Measurements from ENCODE around the gene ELK4.
A peak's percentile ranks its signal among the peaks of the same experiment; 100 is the strongest.

Gene ELK4

GRCh38 chr1:205582471-205583291, 49.1 kb downstream of the ELK4 start:
- Histone ChIP-seq H3K27me3 (ENCODE audit: insufficient read depth, poor library complexity, severe bottlenecking) (no peaks in the 10 kb centered on the region), H3K27ac (ENCODE audit: poor library complexity, severe bottlenecking) (no peak overlapping the region), H3K4me1 (ENCODE audit: insufficient read depth, poor library complexity, severe bottlenecking) (no peaks in the 10 kb centered on the region), H3K4me3 (ENCODE audit: severe bottlenecking) (no peak overlapping the region), H3K9me3 (ENCODE audit: severe bottlenecking) (no peaks in the 10 kb centered on the region), H3K36me3 (ENCODE audit: low read depth) (no peaks in the 10 kb centered on the region)
- ATAC-seq (ENCODE audit: low read depth) (peak; percentile 8; the same call in 1 of the 3 replicates), DNase-seq (ENCODE audit: low spot score) (peak; percentile 27)
- no peak for TF ChIP-seq CTCF (IDR thresholded peaks at IDR 0.05; ENCODE audit: poor library complexity, severe bottlenecking)

DNA sequence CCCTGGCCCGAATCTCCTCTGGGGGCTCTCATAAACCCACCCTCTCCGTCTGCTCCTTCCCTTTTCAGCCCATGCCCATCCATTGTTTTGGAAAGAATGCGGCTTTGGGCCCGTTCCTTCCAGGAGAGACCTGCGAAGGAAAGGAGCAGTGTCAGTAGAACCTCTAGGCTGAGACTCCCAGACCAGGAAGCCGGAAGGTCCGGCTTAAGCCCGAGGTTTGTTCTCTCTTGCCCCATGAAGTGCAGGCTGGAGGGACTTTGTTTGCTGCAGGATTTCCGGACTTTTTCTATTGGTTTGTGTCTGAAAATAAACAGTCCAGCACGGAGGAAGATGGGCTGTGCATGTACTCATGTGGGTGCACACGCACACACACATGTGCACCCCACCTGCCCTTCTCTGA, 49.8 kb downstream of the ELK4 start:
- no peaks in the 10 kb centered on the region for H3K9me3 ChIP-seq (ENCODE audit: severe bottlenecking)
- H3K36me3 ChIP-seq (ENCODE audit: low read depth) = no peaks in the 10 kb centered on the region
- H3K27ac ChIP-seq (ENCODE audit: poor library complexity, severe bottlenecking) = no peak overlapping the region
- no peak overlapping the region for H3K4me3 ChIP-seq (ENCODE audit: severe bottlenecking)
- no peaks in the 10 kb centered on the region for H3K27me3 ChIP-seq (ENCODE audit: insufficient read depth, poor library complexity, severe bottlenecking)
- H3K4me1 ChIP-seq (ENCODE audit: insufficient read depth, poor library complexity, severe bottlenecking) = no peaks in the 10 kb centered on the region
- DNase-seq (ENCODE audit: low spot score) (peak; percentile 11), ATAC-seq (ENCODE audit: low read depth) (no peak)
- TF ChIP-seq CTCF (IDR thresholded peaks at IDR 0.05; ENCODE audit: poor library complexity, severe bottlenecking) = no peak

DNA sequence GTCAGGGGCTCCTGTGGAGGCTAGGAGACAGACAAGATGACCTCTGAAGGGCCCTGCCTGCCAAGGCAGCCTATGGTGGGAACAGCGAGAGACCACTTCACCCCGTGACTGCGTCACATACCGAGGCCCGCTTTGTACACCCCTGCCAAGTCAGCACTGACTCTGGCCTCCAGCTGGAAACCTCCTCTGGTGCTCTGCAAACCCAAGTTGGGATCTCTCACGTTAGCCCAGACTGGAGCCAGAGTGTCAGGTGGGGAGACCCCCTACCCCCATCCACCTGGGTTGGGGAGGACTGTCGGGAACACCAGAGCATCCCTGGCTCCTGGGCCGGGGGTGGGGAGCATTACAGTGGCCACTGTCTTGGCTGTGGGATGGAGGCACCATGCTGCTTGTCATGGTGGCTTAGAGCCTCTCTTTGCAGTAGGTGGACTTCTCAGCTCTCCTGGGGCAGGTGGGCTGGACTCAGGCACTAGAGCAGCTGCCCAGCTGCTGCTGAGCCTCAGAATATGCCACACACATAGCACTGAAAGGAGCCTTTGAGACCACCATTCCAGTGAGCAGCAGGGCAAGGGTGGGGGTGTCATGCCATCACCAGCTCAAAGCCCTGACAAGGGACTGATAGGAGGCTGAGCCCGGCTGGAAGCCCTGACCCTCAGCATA, 50.4 kb downstream of the ELK4 start:
- Histone ChIP-seq H3K27ac (ENCODE audit: poor library complexity, severe bottlenecking) (no peak overlapping the region), H3K27me3 (ENCODE audit: insufficient read depth, poor library complexity, severe bottlenecking) (no peaks in the 10 kb centered on the region), H3K4me1 (ENCODE audit: insufficient read depth, poor library complexity, severe bottlenecking) (no peaks in the 10 kb centered on the region), H3K4me3 (ENCODE audit: severe bottlenecking) (no peak overlapping the region), H3K36me3 (ENCODE audit: low read depth) (no peaks in the 10 kb centered on the region), H3K9me3 (ENCODE audit: severe bottlenecking) (no peaks in the 10 kb centered on the region)
- DNase-seq (ENCODE audit: low spot score) = peak; percentile 36
- TF ChIP-seq CTCF (IDR thresholded peaks at IDR 0.05; ENCODE audit: poor library complexity, severe bottlenecking) = no peak
- no peak for ATAC-seq (ENCODE audit: low read depth)

GRCh38 chr1:205580923-205581180, 51.0 kb downstream of the ELK4 start:
- H3K27me3 ChIP-seq (ENCODE audit: insufficient read depth, poor library complexity, severe bottlenecking) = no peaks in the 10 kb centered on the region
- H3K4me1 ChIP-seq (ENCODE audit: insufficient read depth, poor library complexity, severe bottlenecking) = no peaks in the 10 kb centered on the region
- DNase-seq (ENCODE audit: low spot score) = peak; percentile 29

More at GRCh38 chr1:205580923-205581180, 51.0 kb downstream of the ELK4 start:
- H3K27ac ChIP-seq (ENCODE audit: poor library complexity, severe bottlenecking) = no peak overlapping the region
- H3K9me3 ChIP-seq (ENCODE audit: severe bottlenecking) = no peaks in the 10 kb centered on the region
- TF ChIP-seq CTCF (IDR thresholded peaks at IDR 0.05; ENCODE audit: poor library complexity, severe bottlenecking) = no peak
- no peaks in the 10 kb centered on the region for H3K36me3 ChIP-seq (ENCODE audit: low read depth)
- H3K4me3 ChIP-seq (ENCODE audit: severe bottlenecking) = no peak overlapping the region
- ATAC-seq (ENCODE audit: low read depth) = no peak

Data from RWPE2 (cell line).